Neuronal stem cell (in vitro differentiated cells): ENCODE measurements around the gene IMMP2L.

ENCODE experiments used
- DNase-seq: peaks from one replicate; pipeline ENCODE4 v3.0.0-alpha.2; 2013; ENCODE audit warnings: low spot score
- H2AFZ ChIP-seq: one replicate; pipeline ENCODE4 v1.6.1; 2013; ENCODE audit warnings: mild to moderate bottlenecking, low read length, inconsistent platforms
- H2AK5ac ChIP-seq: 2 replicates; pipeline ENCODE4 v1.6.1; 2013; ENCODE audit warnings: low read depth, mild to moderate bottlenecking, inconsistent platforms, low read length, moderate library complexity, mixed read lengths
- H2BK120ac ChIP-seq: 2 replicates; pipeline ENCODE4 v1.6.1; 2013; ENCODE audit warnings: low read depth, mild to moderate bottlenecking, inconsistent platforms, low read length, moderate library complexity, mixed read lengths
- H2BK12ac ChIP-seq: one replicate; pipeline ENCODE4 v1.6.1; 2013; ENCODE audit warnings: low read length, inconsistent platforms
- H2BK15ac ChIP-seq: 2 replicates; pipeline ENCODE4 v1.6.1; 2013; ENCODE audit warnings: mild to moderate bottlenecking, low read length, inconsistent platforms, mixed read lengths
- H2BK5ac ChIP-seq: one replicate; pipeline ENCODE4 v1.6.1; 2013; ENCODE audit warnings: inconsistent platforms, mild to moderate bottlenecking, low read length, moderate library complexity
- H3K14ac ChIP-seq: one replicate; pipeline ENCODE4 v1.6.1; 2013; ENCODE audit warnings: low read length, inconsistent platforms
- H3K18ac ChIP-seq: 2 replicates; pipeline ENCODE4 v1.6.1; 2013; ENCODE audit warnings: low read length, inconsistent platforms
- H3K23ac ChIP-seq: 2 replicates; pipeline ENCODE4 v1.6.1; 2013; ENCODE audit warnings: low read depth, mild to moderate bottlenecking, mixed read lengths, low read length, inconsistent platforms; ENCODE audit not compliant: poor library complexity
- H3K27ac ChIP-seq: replicated peaks from 3 replicates; pipeline ENCODE4 v1.5.1; 2013; ENCODE audit warnings: low read length, inconsistent platforms
- H3K27me3 ChIP-seq, 3 experiments: 2 replicates each; pipeline ENCODE4 v1.6.1; 2013; ENCODE audit warnings: low read length in 3 of 3, mild to moderate bottlenecking in 2 of 3, inconsistent platforms in 1 of 3, low read depth in 1 of 3, mixed read lengths in 1 of 3, moderate library complexity in 1 of 3; ENCODE audit not compliant: control insufficient read depth in 3 of 3, insufficient read depth in 3 of 3
- H3K36me3 ChIP-seq, 2 donors: replicated peaks in 1 of 2; 2 replicates each; pipeline ENCODE4 v1.6.1; 2013; ENCODE audit warnings: low read length in 2 of 2; ENCODE audit not compliant: control insufficient read depth in 2 of 2, insufficient read depth in 2 of 2
- H3K4ac ChIP-seq: 2 replicates; pipeline ENCODE4 v1.6.1; 2013; ENCODE audit warnings: inconsistent platforms, mild to moderate bottlenecking, low read length, moderate library complexity
- H3K4me1 ChIP-seq, 2 donors: 1 replicate in 1 of 2; 2 replicates in 1 of 2; pipeline ENCODE4 v1.6.1; 2013; ENCODE audit warnings: low read length in 2 of 2, low read depth in 1 of 2; ENCODE audit not compliant: control insufficient read depth in 2 of 2, insufficient read depth in 1 of 2
- H3K4me2 ChIP-seq: one replicate; pipeline ENCODE4 v1.6.1; 2013; ENCODE audit warnings: mild to moderate bottlenecking, low read length, inconsistent platforms; ENCODE audit not compliant: insufficient read depth, poor library complexity, severe bottlenecking
- H3K4me3 ChIP-seq, 2 donors: 2 replicates each; pipeline ENCODE4 v1.5.1; 2013; ENCODE audit warnings: low read length in 2 of 2, mild to moderate bottlenecking in 2 of 2, inconsistent platforms in 1 of 2, moderate library complexity in 1 of 2
- H3K79me1 ChIP-seq: one replicate; pipeline ENCODE4 v1.6.1; 2013; ENCODE audit warnings: low read depth, mild to moderate bottlenecking, inconsistent platforms, low read length, moderate library complexity
- H3K9ac ChIP-seq: one replicate; pipeline ENCODE4 v1.6.1; 2013; ENCODE audit warnings: mild to moderate bottlenecking, low read depth, low read length, inconsistent platforms; ENCODE audit not compliant: poor library complexity
- H3K9me3 ChIP-seq, 2 donors: replicated peaks in 1 of 2; 2 replicates each; pipeline versions ENCODE3 to v1.6.1; 2013; ENCODE audit warnings: low read length in 2 of 2, mild to moderate bottlenecking in 2 of 2, inconsistent platforms in 1 of 2, low read depth in 1 of 2, mixed read lengths in 1 of 2, moderate library complexity in 1 of 2; ENCODE audit not compliant: control insufficient read depth in 2 of 2, insufficient read depth in 1 of 2
- H4K8ac ChIP-seq: one replicate; pipeline ENCODE4 v1.6.1; 2013; ENCODE audit warnings: low read depth, mild to moderate bottlenecking, inconsistent platforms, low read length, moderate library complexity
- H4K91ac ChIP-seq: one replicate; pipeline ENCODE4 v1.6.1; 2013; ENCODE audit warnings: low read length, low read depth, mild to moderate bottlenecking, inconsistent platforms; ENCODE audit not compliant: poor library complexity
- WGBS, 2 donors: extraction: QIAGEN DNeasy Blood & Tissue Kit; methylation state at CpG; one replicate each; pipeline ENCODE4 v1.1.7; 2013; ENCODE audit warnings: missing lambda C conversion rate in 2 of 2, mixed read lengths in 1 of 2; ENCODE audit not compliant: insufficient read length in 2 of 2, insufficient replicate concordance in 1 of 2; ENCODE audit errors: extremely low coverage in 2 of 2; 5-methylcytosine and 5-hydroxymethylcytosine counted together

IMMP2L gene

GRCh38 chr7:110676785-110677184 is 885.5 kb downstream of the IMMP2L start:
- Histone ChIP-seq H2BK5ac (no peak overlapping the region), H2BK12ac (no peak overlapping the region), H2BK15ac (no peak overlapping the region), H3K36me3 (no peaks in the 10 kb centered on the region), H3K4me2 (no peak overlapping the region), H3K27ac (no peak overlapping the region), H3K4ac (no peak overlapping the region), H3K18ac (no peak overlapping the region), H3K4me3 (no peak overlapping the region), H3K9ac (no peak overlapping the region), H3K27me3 (no peaks in the 10 kb centered on the region), H3K9me3 (peaks cover 2 to 9% of the 10 kb centered on the region in 2 donors), H2AFZ (no peak overlapping the region), H3K79me1 (no peaks in the 10 kb centered on the region), H3K4me1 (no peaks in the 10 kb centered on the region), H2AK5ac (no peak overlapping the region), H3K14ac (no peak overlapping the region), H4K91ac (no peak overlapping the region), H4K8ac (no peak overlapping the region), H3K23ac (no peak overlapping the region), H2BK120ac (no peak overlapping the region)
- no peak for DNase-seq
- no CpG with 5 or more reads among the region's 2 CpGs for WGBS, 2 donors

- Histone ChIP-seq H3K9ac (no peak overlapping the region), H3K9me3 (peaks cover 2 to 9% of the 10 kb centered on the region in 2 donors), H4K91ac (no peak overlapping the region), H3K27ac (no peak overlapping the region), H3K14ac (no peak overlapping the region), H3K4me3 (no peak overlapping the region), H3K4me1 (no peaks in the 10 kb centered on the region), H2AK5ac (no peak overlapping the region), H2BK120ac (no peak overlapping the region), H3K4me2 (no peak overlapping the region), H3K18ac (no peak overlapping the region), H3K23ac (no peak overlapping the region), H3K36me3 (no peaks in the 10 kb centered on the region), H2BK5ac (no peak overlapping the region), H3K4ac (no peak overlapping the region), H2BK15ac (no peak overlapping the region), H2BK12ac (no peak overlapping the region), H3K27me3 (no peaks in the 10 kb centered on the region), H4K8ac (no peak overlapping the region), H3K79me1 (no peaks in the 10 kb centered on the region), H2AFZ (no peak overlapping the region)
- WGBS, 2 donors: no CpG with 5 or more reads among the region's 4 CpGs
- no peak for DNase-seq
Observed at GRCh38 chr7:110675383-110676103, 886.7 kb downstream of the IMMP2L start.

GRCh38 chr7:110673148-110673547 is 889.1 kb downstream of the IMMP2L start:
- Histone ChIP-seq H3K4me2 (no peak overlapping the region), H3K9me3 (peaks cover 2 to 9% of the 10 kb centered on the region in 2 donors), H2BK5ac (no peak overlapping the region), H3K4ac (no peak overlapping the region), H2BK12ac (no peak overlapping the region), H3K23ac (no peak overlapping the region), H2BK120ac (no peak overlapping the region), H3K79me1 (no peaks in the 10 kb centered on the region), H3K27ac (no peak overlapping the region), H3K14ac (no peak overlapping the region), H3K4me1 (no peaks in the 10 kb centered on the region), H3K27me3 (no peaks in the 10 kb centered on the region), H3K18ac (no peak overlapping the region), H3K9ac (no peak overlapping the region), H3K4me3 (peak overlapping the region in 1 of 2 donors; percentile 9), H3K36me3 (no peaks in the 10 kb centered on the region), H2AFZ (no peak overlapping the region), H2AK5ac (no peak overlapping the region), H4K91ac (no peak overlapping the region), H4K8ac (no peak overlapping the region), H2BK15ac (no peak overlapping the region)
- no CpG with 5 or more reads among the region's 1 CpG for WGBS, 2 donors
- DNase-seq: no peak

GRCh38 chr7:110669410-110669809 is 892.9 kb downstream of the IMMP2L start:
- Histone ChIP-seq H3K4ac (no peak overlapping the region), H2AFZ (no peak overlapping the region), H3K9ac (no peak overlapping the region), H3K9me3 (peaks cover 2 to 9% of the 10 kb centered on the region in 2 donors), H3K36me3 (no peaks in the 10 kb centered on the region), H3K23ac (no peak overlapping the region), H3K4me3 (no peak overlapping the region), H3K18ac (no peak overlapping the region), H3K79me1 (no peaks in the 10 kb centered on the region), H2BK5ac (no peak overlapping the region), H3K4me2 (no peak overlapping the region), H2AK5ac (no peak overlapping the region), H3K27me3 (no peaks in the 10 kb centered on the region), H2BK120ac (no peak overlapping the region), H2BK15ac (no peak overlapping the region), H4K8ac (no peak overlapping the region), H2BK12ac (no peak overlapping the region), H4K91ac (no peak overlapping the region), H3K27ac (no peak overlapping the region), H3K4me1 (no peaks in the 10 kb centered on the region), H3K14ac (no peak overlapping the region)
- DNase-seq: no peak
- no CpG with 5 or more reads among the region's 5 CpGs for WGBS, 2 donors
